ENCODE measurements around the gene ZEB1.

Gene ZEB1

DNA sequence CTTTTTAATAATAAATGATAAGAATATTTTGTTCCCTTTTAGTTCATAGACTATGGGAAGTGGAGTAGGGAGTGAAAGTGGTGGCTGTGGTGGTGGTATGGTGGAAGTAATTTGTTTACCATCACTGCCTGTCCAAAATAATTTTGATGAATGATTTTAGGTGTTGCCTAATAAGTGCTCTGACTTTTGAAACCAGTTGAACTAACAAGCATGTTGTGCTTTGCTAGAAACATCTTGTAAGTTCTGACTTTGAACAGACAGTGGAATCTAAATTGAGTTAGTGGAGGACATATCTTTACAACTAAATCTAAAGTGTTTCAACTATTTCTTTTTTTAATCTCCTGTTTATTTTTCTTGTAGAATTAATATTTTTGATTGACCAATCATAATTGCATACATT is 49.7 kb downstream of the ZEB1 start:
- no peaks in the 10 kb centered on the region for H3K27me3 ChIP-seq (ENCODE audit: insufficient read depth, low read length)
- no peaks in the 10 kb centered on the region for H3K36me3 ChIP-seq (ENCODE audit: insufficient read depth, low read length)
- no peak overlapping the region for H3K27ac ChIP-seq (ENCODE audit: low read depth, low read length)
- no peak overlapping the region for H3K4me3 ChIP-seq (ENCODE audit: low read length)
- H3K4me1 ChIP-seq (ENCODE audit: insufficient read depth, low read length): no peaks in the 10 kb centered on the region
- H3K9me3 ChIP-seq (ENCODE audit: insufficient read depth, low read depth, low read length): no peaks in the 10 kb centered on the region
- H3K9ac ChIP-seq (ENCODE audit: low read depth, low read length): no peak overlapping the region

DNA sequence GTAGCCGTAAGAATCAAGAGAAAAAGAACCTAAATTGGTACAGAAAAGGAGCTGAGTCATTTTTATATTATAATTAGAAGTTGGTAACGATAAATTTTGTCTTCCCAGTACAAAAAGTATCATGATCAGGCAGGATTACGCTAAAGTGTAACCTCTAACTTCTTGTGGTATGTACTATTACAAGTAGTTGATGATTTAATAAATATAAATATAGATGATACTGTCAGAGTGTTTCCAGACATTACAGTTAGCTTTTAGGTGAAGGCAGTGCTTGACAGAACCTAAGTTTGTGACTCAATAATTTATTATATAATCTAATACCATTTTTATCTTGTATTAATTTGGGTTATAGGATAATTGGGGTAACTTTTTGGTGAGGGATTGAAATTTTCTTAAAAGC is 53.4 kb downstream of the ZEB1 start:
- Histone ChIP-seq H3K9ac (ENCODE audit: low read depth, low read length) (no peak overlapping the region), H3K4me3 (ENCODE audit: low read length) (no peak overlapping the region), H3K27ac (ENCODE audit: low read depth, low read length) (no peak overlapping the region), H3K27me3 (ENCODE audit: insufficient read depth, low read length) (no peaks in the 10 kb centered on the region), H3K4me1 (ENCODE audit: insufficient read depth, low read length) (no peaks in the 10 kb centered on the region), H3K9me3 (ENCODE audit: insufficient read depth, low read depth, low read length) (no peaks in the 10 kb centered on the region), H3K36me3 (ENCODE audit: insufficient read depth, low read length) (no peaks in the 10 kb centered on the region)
- 85% methylated on average over 2 of the region's 3 CpGs for WGBS

DNA sequence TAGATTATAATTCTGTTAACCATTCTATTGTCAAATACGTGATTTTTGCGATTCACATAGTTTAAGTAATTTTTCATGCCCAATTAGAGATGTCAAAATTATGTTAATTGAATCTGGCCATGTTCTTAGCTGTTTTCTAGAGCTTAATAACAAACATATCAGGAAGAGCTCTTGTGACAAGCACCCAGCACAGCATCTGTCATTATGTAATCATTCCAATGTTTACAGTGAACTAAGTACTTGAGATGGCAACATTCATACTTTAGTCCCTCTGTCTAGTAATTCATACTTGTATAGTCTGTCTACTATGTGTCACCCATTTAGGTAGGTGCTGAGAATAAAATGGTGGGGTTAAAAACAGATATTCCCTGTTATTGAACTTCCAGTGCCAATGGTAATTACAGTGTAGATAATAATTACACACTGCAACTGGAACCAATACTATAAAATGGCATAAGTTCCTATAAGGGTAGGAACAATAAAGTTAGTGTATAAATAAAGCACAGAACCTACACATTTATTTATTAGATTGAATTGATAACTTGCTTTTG is 55.2 kb downstream of the ZEB1 start:
- H3K4me3 ChIP-seq (ENCODE audit: low read length): no peak overlapping the region
- H3K36me3 ChIP-seq (ENCODE audit: insufficient read depth, low read length): no peaks in the 10 kb centered on the region
- H3K27ac ChIP-seq (ENCODE audit: low read depth, low read length): no peak overlapping the region
- no peak overlapping the region for H3K9ac ChIP-seq (ENCODE audit: low read depth, low read length)
- no peaks in the 10 kb centered on the region for H3K27me3 ChIP-seq (ENCODE audit: insufficient read depth, low read length)
- H3K9me3 ChIP-seq (ENCODE audit: insufficient read depth, low read depth, low read length): no peaks in the 10 kb centered on the region
- WGBS: no CpG with 5 or more reads among the region's 2 CpGs
- no peaks in the 10 kb centered on the region for H3K4me1 ChIP-seq (ENCODE audit: insufficient read depth, low read length)

DNA sequence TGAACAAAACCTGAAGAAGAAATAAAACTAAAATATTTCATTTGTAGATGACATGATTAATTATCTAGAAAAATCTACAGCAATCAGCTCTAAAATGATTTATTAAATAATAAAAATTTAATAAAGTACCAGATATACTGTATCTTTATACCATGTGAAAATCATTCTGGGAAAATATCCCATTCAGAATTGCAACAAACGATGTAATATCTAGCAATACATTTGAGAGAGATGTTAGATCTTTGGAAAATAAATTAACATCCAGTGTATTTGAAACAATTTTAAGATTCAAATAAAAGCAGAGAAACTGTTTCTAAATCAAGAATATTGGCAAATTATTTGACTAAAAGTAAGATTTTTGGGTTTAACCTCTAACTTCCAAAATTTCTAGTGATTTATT is 62.2 kb downstream of the ZEB1 start:
- Histone ChIP-seq H3K9me3 (ENCODE audit: insufficient read depth, low read depth, low read length) (no peaks in the 10 kb centered on the region), H3K27ac (ENCODE audit: low read depth, low read length) (no peak overlapping the region), H3K9ac (ENCODE audit: low read depth, low read length) (no peak overlapping the region), H3K36me3 (ENCODE audit: insufficient read depth, low read length) (no peaks in the 10 kb centered on the region), H3K4me3 (ENCODE audit: low read length) (no peak overlapping the region), H3K27me3 (ENCODE audit: insufficient read depth, low read length) (no peaks in the 10 kb centered on the region), H3K4me1 (ENCODE audit: insufficient read depth, low read length) (peaks cover 6% of the 10 kb centered on the region)
- no CpG with 5 or more reads among the region's 1 CpG for WGBS

DNA sequence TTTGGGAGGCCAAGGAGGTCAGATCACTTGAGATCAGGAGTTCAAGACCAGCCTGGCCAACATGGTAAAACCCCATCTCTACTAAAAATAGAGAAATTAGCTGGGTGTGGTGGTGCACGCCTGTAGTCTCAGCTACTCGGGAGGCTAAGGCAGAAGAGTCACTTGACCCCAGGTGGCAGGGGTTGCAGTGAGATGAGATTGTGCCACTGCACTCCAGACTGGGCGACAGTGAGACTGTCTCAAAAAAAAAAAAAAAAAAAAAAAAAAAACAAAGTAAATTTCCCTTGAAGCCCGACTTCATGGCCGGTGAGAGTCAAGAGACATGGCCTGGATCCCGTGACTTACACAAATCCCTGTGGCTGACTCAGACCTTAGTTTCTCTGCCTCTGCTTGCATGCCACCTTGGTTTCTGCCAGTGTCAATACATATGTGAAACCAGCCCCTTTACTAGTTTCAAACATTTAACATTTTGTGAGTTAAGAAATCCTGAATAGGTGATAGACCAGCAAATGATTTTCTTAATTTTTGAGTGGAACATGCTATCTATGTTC is 62.8 kb downstream of the ZEB1 start:
- Histone ChIP-seq H3K4me1 (ENCODE audit: insufficient read depth, low read length) (peaks cover 6% of the 10 kb centered on the region), H3K4me3 (ENCODE audit: low read length) (no peak overlapping the region), H3K27me3 (ENCODE audit: insufficient read depth, low read length) (no peaks in the 10 kb centered on the region), H3K36me3 (ENCODE audit: insufficient read depth, low read length) (no peaks in the 10 kb centered on the region), H3K9me3 (ENCODE audit: insufficient read depth, low read depth, low read length) (no peaks in the 10 kb centered on the region), H3K9ac (ENCODE audit: low read depth, low read length) (no peak overlapping the region), H3K27ac (ENCODE audit: low read depth, low read length) (no peak overlapping the region)
- WGBS: 94% methylated on average over 6 of the region's 6 CpGs

DNA sequence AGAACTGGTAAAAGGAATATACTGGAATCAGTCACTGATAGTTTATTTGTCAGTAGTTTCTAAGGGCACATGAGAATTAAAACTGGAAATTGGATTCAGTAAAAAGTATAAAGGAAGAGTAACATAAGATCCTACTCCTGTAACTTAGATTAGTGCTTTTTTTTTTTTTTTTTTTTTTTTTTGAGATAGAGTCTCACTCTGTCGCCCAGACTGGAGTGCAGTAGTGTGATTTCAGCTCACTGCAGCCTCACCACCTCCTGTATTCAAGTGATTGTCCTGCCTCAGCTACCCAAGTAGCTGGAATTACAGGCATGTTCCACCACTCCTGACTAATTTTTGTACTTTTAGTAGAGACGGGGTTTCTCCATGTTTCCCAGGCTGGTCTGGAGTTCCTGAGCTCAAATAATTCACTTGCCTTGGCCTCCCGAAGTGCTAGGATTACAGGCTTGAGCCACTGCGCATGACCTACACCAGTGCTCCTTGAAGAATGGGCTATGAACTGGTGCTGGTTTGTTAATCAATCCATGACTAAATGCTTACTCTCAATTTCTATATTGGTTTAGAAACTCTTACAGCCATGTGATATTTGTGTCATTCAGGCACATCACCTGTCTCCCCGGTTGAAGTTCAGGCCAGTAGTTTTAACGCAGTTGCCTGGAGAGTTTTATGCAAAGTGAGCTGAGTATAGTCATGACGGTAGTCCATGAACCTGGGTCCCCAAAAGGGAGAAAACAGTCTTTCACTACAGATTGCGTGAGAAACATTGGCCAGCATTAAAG is 65.0 kb downstream of the ZEB1 start:
- Histone ChIP-seq H3K36me3 (ENCODE audit: insufficient read depth, low read length) (no peaks in the 10 kb centered on the region), H3K4me1 (ENCODE audit: insufficient read depth, low read length) (peaks cover 6% of the 10 kb centered on the region), H3K9me3 (ENCODE audit: insufficient read depth, low read depth, low read length) (no peaks in the 10 kb centered on the region), H3K4me3 (ENCODE audit: low read length) (no peak overlapping the region), H3K27ac (ENCODE audit: low read depth, low read length) (no peak overlapping the region), H3K27me3 (ENCODE audit: insufficient read depth, low read length) (no peaks in the 10 kb centered on the region), H3K9ac (ENCODE audit: low read depth, low read length) (no peak overlapping the region)
- WGBS: 94% methylated on average over 8 of the region's 8 CpGs

DNA sequence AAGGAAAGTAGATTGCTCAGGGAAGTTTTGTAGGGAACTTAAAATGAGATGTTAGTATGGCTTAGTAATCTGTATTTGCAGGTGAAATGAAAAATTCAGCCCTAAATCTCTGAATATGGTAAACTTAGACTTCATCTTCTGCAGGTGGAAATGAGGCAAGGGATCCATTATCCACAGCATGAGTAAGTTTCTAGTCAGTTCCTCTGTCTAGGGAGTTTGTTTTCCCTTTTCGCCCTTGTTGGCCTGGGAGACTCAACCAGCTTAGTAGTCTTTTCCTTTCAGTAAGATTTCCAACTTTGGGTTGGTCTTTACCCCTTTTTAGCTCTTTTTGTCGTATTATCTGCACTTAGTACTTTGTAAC is 65.6 kb downstream of the ZEB1 start:
- H3K9me3 ChIP-seq (ENCODE audit: insufficient read depth, low read depth, low read length): no peaks in the 10 kb centered on the region
- peaks cover 6% of the 10 kb centered on the region for H3K4me1 ChIP-seq (ENCODE audit: insufficient read depth, low read length)
- no peak overlapping the region for H3K27ac ChIP-seq (ENCODE audit: low read depth, low read length)
- WGBS: 95% methylated on average over 2 of the region's 2 CpGs
- no peaks in the 10 kb centered on the region for H3K27me3 ChIP-seq (ENCODE audit: insufficient read depth, low read length)
- no peak overlapping the region for H3K4me3 ChIP-seq (ENCODE audit: low read length)
- no peak overlapping the region for H3K9ac ChIP-seq (ENCODE audit: low read depth, low read length)
- H3K36me3 ChIP-seq (ENCODE audit: insufficient read depth, low read length): no peaks in the 10 kb centered on the region

DNA sequence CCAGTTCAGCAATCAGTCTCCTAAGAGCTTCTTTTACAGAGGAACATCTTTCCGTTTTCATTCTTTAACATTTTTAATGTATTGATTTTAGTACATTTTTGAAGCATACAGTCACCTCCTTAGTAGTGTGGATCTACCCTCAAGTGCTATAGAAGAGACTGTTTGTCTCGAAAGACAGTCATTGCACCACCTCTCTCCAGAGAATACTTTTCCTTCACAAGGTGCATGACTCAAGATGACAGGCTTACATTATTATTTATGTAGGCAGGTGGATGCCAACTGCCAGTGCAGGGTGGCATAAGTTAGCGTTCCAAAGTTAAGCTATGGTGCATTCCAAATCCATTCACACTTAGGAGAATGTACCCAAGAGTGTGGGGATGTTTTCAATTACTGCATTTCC is 71.8 kb downstream of the ZEB1 start:
- no peaks in the 10 kb centered on the region for H3K27me3 ChIP-seq (ENCODE audit: insufficient read depth, low read length)
- no peaks in the 10 kb centered on the region for H3K36me3 ChIP-seq (ENCODE audit: insufficient read depth, low read length)
- H3K4me1 ChIP-seq (ENCODE audit: insufficient read depth, low read length): peaks cover 22% of the 10 kb centered on the region
- 93% methylated on average over 2 of the region's 3 CpGs for WGBS
- no peak overlapping the region for H3K4me3 ChIP-seq (ENCODE audit: low read length)
- H3K9ac ChIP-seq (ENCODE audit: low read depth, low read length): no peak overlapping the region
- no peaks in the 10 kb centered on the region for H3K9me3 ChIP-seq (ENCODE audit: insufficient read depth, low read depth, low read length)
- H3K27ac ChIP-seq (ENCODE audit: low read depth, low read length): no peak overlapping the region

DNA sequence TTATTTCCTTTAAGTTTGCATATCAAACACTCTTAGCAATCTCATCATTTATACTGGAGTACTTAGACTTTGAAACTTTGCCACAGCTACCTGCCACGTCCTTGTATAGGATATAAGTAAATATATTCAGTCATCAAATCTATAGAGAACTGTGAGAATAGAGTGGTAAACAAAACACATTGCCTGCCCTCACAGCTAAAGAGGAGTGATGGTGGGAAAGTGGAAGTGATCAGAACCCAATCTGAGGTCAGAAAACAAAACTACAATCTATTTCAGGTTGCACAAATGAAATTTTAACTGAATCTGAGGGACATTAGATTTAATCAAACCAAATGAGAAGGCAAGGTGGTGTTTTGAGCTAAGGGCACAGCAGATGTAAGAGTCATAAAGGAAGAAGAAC is 74.8 kb downstream of the ZEB1 start:
- no peaks in the 10 kb centered on the region for H3K27me3 ChIP-seq (ENCODE audit: insufficient read depth, low read length)
- H3K4me1 ChIP-seq (ENCODE audit: insufficient read depth, low read length): peaks cover 22% of the 10 kb centered on the region
- no peaks in the 10 kb centered on the region for H3K36me3 ChIP-seq (ENCODE audit: insufficient read depth, low read length)
- no peak overlapping the region for H3K4me3 ChIP-seq (ENCODE audit: low read length)
- no CpG with 5 or more reads among the region's 1 CpG for WGBS
- no peaks in the 10 kb centered on the region for H3K9me3 ChIP-seq (ENCODE audit: insufficient read depth, low read depth, low read length)
- H3K27ac ChIP-seq (ENCODE audit: low read depth, low read length): no peak overlapping the region
- H3K9ac ChIP-seq (ENCODE audit: low read depth, low read length): no peak overlapping the region

DNA sequence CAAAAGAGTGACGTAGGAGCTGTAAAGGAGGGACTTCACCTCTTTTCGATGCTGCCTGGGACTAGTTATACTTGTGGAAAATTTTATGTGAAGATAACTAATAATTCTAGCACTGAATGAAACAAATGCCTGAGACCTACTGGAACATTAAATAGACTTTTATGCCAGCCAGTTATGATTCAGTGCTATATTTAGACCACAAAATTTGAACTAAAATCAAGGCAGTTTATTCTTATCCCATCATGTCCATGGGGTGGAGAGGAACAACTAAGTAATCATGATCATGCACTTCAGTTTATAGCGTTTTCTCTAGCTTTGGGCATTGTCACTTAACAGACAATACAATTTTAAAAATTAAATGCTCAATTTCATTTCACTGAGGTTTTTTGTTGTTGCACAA is 76.7 kb downstream of the ZEB1 start:
- H3K9ac ChIP-seq (ENCODE audit: low read depth, low read length): no peak overlapping the region
- peaks cover 22% of the 10 kb centered on the region for H3K4me1 ChIP-seq (ENCODE audit: insufficient read depth, low read length)
- no peak overlapping the region for H3K4me3 ChIP-seq (ENCODE audit: low read length)
- no peaks in the 10 kb centered on the region for H3K27me3 ChIP-seq (ENCODE audit: insufficient read depth, low read length)
- H3K27ac ChIP-seq (ENCODE audit: low read depth, low read length): no peak overlapping the region
- no peaks in the 10 kb centered on the region for H3K36me3 ChIP-seq (ENCODE audit: insufficient read depth, low read length)
- H3K9me3 ChIP-seq (ENCODE audit: insufficient read depth, low read depth, low read length): no peaks in the 10 kb centered on the region
- whole genome bisulfite sequencing: 79% methylated on average over 3 of the region's 3 CpGs

DNA sequence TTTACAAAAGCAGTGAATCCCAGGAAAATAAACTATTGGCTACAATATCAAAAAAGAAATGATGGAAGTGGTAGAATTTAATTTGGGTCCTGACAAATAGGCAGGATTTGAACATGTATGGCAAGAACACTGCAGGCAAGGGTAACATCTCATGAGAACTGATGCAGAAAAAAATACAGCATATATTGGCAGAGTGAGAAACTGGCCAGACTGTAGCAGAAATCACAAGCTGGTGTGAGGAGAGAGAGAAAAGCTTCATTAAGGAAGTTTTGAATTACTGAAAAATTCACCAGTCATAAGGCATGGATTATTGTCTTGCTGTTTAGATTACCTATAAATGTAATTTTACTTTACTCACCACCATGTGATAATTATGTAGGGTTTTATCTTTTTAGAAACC is 77.4 kb downstream of the ZEB1 start:
- no peaks in the 10 kb centered on the region for H3K36me3 ChIP-seq (ENCODE audit: insufficient read depth, low read length)
- H3K27me3 ChIP-seq (ENCODE audit: insufficient read depth, low read length): no peaks in the 10 kb centered on the region
- H3K4me3 ChIP-seq (ENCODE audit: low read length): no peak overlapping the region
- peaks cover 17% of the 10 kb centered on the region for H3K4me1 ChIP-seq (ENCODE audit: insufficient read depth, low read length)
- no peak overlapping the region for H3K27ac ChIP-seq (ENCODE audit: low read depth, low read length)
- H3K9me3 ChIP-seq (ENCODE audit: insufficient read depth, low read depth, low read length): no peaks in the 10 kb centered on the region
- H3K9ac ChIP-seq (ENCODE audit: low read depth, low read length): no peak overlapping the region

All from HUES64 (cell line).